A673 (cell line): ENCODE results near the gene TFAP2E. TPM values are rescaled to one million over a fixed set of nuclear protein-coding genes. Genes with fewer than 3 reads are reported as not detected.
A peak's percentile ranks its signal among the peaks of the same experiment; 100 is the strongest.

ENCODE experiments used
- BruUV-seq: library from RNA; stranded (reverse); fragments of 400-500 nt; replicated peaks from 2 replicates; lab custom pipeline; 2021; lab: Mats Ljungman, UMichigan
- CTCF ChIA-PET: fragments of 300-600 bp; sonication (Branson Sonifier 250); formaldehyde crosslinking; loops from one replicate; lab custom pipeline; 2022; ENCODE audit warnings: antibody characterized with exemption; lab: Charles Lee
- POLR2A ChIA-PET: fragments of 300-600 bp; sonication (Branson Sonifier 250); formaldehyde crosslinking; loops from one replicate; lab custom pipeline; 2022; ENCODE audit warnings: antibody characterized with exemption; ENCODE audit not compliant: low non-redundant PET; lab: Charles Lee
- DNase-seq: peaks from one replicate; pipeline ENCODE4 v3.0.0-alpha.2; 2015; ENCODE audit warnings: low spot score
- H3K27ac ChIP-seq: fragments of 200-600 bp; sonication (generic); 2 replicates; pipeline ENCODE4 v1.5.1; 2016; ENCODE audit warnings: mixed run types, low read depth, mild to moderate bottlenecking, mixed read lengths, antibody characterized with exemption, low read length; ENCODE audit not compliant: poor library complexity, severe bottlenecking
- H3K27me3 ChIP-seq: fragments of 200-600 bp; sonication (generic); replicated peaks from 2 replicates; pipeline ENCODE4 v1.6.1; 2017; ENCODE audit warnings: mixed run types, low read depth, mild to moderate bottlenecking, mixed read lengths, antibody characterized with exemption, low read length; ENCODE audit not compliant: insufficient read depth, poor library complexity
- H3K36me3 ChIP-seq: fragments of 200-600 bp; sonication (generic); 2 replicates; pipeline ENCODE4 v1.6.1; 2016; ENCODE audit warnings: mixed run types, mild to moderate bottlenecking, mixed read lengths, antibody characterized with exemption, low read length; ENCODE audit not compliant: insufficient read depth, poor library complexity, severe bottlenecking
- H3K4me1 ChIP-seq: fragments of 200-600 bp; sonication (generic); 2 replicates; pipeline ENCODE4 v1.6.1; 2017; ENCODE audit warnings: mixed run types, mild to moderate bottlenecking, mixed read lengths, antibody characterized with exemption, low read length; ENCODE audit not compliant: insufficient read depth, poor library complexity, severe bottlenecking
- H3K4me3 ChIP-seq: fragments of 200-600 bp; sonication (generic); 2 replicates; pipeline ENCODE4 v1.5.1; 2016; ENCODE audit warnings: low read depth, mixed run types, mild to moderate bottlenecking, mixed read lengths, low read length; ENCODE audit not compliant: poor library complexity, severe bottlenecking
- H3K9me3 ChIP-seq: fragments of 200-600 bp; sonication (generic); 2 replicates; pipeline ENCODE4 v1.6.1; 2016; ENCODE audit warnings: mixed run types, low read depth, mild to moderate bottlenecking, mixed read lengths, antibody characterized with exemption, low read length; ENCODE audit not compliant: poor library complexity, severe bottlenecking
- EZH2 ChIP-seq: fragments of 200-600 bp; sonication (generic); IDR thresholded peaks from 2 replicates; pipeline ENCODE4 v1.6.1; 2017; ENCODE audit warnings: borderline replicate concordance, low read depth, mild to moderate bottlenecking, mixed read lengths, antibody characterized with exemption, low read length; ENCODE audit not compliant: poor library complexity, severe bottlenecking
- intact Hi-C: fragments of 100-400 bp; cut with micrococcal nuclease; formaldehyde crosslinking; loops from one replicate; pipeline ENCODE4 v1.10.0; 2022; ENCODE audit not compliant: unreplicated experiment
- total RNA-seq: library from RNA; stranded (reverse); gene quantifications from 2 replicates; pipeline ENCODE4 v1.2.3, GENCODE V29; 2021
- TF ChIP-seq, protein P1 (sequence below): fragments of 300-800, 200-600 bp; sonication (generic); conservative IDR thresholded peaks from 2 replicates; pipeline ENCODE4 v1.5.1; 2017; ENCODE audit warnings: low read depth, mild to moderate bottlenecking, antibody characterized with exemption, low read length, moderate library complexity, mixed read lengths

TFAP2E gene
- total RNA-seq, 1 experiment from 2014 or later, result 0.52 TPM

DNA sequence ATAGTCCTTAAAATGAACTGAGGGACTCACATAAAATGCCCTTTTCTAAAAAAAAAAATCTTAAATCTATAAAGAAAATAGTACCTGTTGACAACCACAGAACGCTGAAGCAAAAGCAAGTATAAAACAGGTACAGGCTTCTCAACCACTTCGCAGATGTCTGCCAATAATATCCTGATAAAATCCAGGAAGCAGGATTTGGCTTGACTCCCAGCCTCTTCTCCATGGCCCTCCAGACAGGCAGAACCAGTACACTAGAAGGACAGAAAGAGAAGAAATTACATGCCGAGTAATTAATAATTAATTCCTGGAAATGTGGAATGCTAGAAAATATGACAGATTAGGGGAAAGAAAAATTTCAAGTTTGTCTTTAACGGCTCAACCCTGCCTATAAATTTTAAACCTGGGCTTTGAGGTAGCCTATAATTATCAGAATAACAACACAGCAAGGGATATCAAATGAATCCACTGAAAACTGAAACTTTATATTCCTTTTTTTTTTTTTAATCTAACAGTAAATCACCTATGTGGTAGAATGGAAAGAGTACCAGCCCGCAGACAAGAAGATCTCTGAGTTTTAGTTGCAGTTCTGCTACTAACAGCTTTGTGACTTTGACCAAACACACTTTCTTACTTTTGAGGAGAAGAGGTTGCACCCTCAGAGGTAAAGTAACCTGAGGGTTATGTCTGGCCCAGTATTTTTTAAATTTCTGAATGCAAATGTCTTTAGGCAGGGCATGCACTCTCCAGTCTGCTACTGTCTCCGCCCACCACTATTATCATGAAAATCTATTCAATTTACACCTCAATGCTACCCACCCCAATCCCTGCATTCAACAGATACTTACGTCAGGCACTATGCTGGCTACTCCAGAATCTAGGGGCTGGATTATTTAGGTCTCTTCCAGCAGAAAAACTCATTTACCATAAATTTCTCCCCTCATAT is 18.6 kb upstream of the TFAP2E start:
- DNase-seq, result no peak
- no peaks in the 10 kb centered on the region for H3K27me3 ChIP-seq
- intact Hi-C loops, result loop anchor here (5.0 kb wide), 1 partner anchor 362 kb away; the partner anchor contains the start of gene SFPQ
- ChIA-PET CTCF (no interaction called here), POLR2A (no interaction called here)
- H3K36me3 ChIP-seq, result peaks cover 31% of the 10 kb centered on the region
- peaks cover 14% of the 10 kb centered on the region for H3K4me1 ChIP-seq
- H3K4me3 ChIP-seq, result no peak overlapping the region
- H3K27ac ChIP-seq, result no peak overlapping the region
- no TSS peak for BruUV-seq
- TF ChIP-seq, protein P1, sequence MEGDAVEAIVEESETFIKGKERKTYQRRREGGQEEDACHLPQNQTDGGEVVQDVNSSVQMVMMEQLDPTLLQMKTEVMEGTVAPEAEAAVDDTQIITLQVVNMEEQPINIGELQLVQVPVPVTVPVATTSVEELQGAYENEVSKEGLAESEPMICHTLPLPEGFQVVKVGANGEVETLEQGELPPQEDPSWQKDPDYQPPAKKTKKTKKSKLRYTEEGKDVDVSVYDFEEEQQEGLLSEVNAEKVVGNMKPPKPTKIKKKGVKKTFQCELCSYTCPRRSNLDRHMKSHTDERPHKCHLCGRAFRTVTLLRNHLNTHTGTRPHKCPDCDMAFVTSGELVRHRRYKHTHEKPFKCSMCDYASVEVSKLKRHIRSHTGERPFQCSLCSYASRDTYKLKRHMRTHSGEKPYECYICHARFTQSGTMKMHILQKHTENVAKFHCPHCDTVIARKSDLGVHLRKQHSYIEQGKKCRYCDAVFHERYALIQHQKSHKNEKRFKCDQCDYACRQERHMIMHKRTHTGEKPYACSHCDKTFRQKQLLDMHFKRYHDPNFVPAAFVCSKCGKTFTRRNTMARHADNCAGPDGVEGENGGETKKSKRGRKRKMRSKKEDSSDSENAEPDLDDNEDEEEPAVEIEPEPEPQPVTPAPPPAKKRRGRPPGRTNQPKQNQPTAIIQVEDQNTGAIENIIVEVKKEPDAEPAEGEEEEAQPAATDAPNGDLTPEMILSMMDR, result no peak
- no peak for TF ChIP-seq EZH2
- H3K9me3 ChIP-seq, result no peaks in the 10 kb centered on the region

DNA sequence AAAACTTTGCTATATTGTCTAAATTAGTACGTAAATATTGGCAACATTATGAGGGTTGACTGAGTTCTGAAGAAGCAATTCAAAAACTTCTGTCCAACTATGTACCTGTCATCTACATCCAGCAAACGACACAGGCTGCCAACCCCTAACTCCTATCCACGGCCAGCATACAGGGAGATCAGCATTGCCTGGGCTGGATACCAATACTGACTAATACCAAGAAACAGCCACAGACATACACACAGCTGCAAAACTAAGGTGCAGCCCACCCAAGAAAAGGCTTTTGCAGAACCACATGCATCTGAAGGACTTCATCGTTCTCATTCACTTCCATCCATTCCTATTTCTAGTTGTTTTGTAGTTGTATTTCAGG is 17.9 kb upstream of the TFAP2E start:
- POLR2A ChIA-PET, result no interaction called here
- H3K36me3 ChIP-seq, result peaks cover 25% of the 10 kb centered on the region
- DNase-seq, result no peak
- H3K27me3 ChIP-seq, result no peaks in the 10 kb centered on the region
- intact Hi-C loops, result loop anchor here (5.0 kb wide), 1 partner anchor 363 kb away; the partner anchor contains the start of gene SFPQ
- no peak for TF ChIP-seq EZH2
- TF ChIP-seq, protein P1, result no peak
- peak overlapping the region; percentile 8 for H3K4me3 ChIP-seq
- H3K4me1 ChIP-seq, result peaks cover 14% of the 10 kb centered on the region
- no peaks in the 10 kb centered on the region for H3K9me3 ChIP-seq
- CTCF ChIA-PET, result no interaction called here
- no peak overlapping the region for H3K27ac ChIP-seq
- no TSS peak for BruUV-seq

DNA sequence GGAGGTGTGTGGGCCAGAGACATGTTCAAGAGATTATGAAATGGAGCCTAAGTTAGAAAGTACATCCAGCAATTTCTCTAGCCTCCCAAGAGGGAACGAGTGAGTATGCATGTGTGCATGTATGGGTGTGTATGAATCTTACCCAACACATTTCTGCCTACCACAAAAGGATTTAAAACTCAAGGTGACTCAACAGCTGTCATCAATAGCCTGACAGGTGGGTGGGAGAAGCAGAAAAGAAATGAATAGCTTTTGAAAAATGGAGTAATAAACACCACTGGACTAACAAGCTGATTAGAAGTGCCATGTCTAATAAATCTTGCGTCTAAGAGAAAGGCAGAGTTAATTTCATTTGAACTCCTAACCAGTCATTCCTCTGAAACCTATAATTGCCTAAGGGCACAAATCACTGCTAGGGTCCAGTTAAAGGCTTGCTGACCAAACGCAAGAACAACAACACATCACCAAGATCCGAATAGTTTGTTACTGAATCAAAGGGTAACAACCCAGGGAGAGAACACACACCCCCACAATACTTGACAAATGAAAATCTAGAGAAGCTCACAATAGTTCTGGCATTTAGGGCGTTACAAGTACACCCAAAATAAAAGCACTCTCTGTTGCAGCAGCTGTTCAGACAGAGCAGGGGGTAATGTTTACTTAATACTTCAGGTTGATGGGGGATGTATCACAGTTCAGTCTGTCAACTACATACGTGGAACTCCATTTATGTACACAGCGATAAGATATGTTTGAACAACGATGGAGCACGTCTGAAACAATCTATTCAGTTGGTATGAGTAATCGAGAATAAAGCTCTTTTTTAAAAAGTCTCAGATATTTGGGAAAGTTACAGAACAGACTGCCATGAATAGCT is 17.3 kb upstream of the TFAP2E start:
- intact Hi-C loops, result loop anchor here (5.0 kb wide), 1 partner anchor 364 kb away; the partner anchor contains the start of gene SFPQ
- no peaks in the 10 kb centered on the region for H3K9me3 ChIP-seq
- CTCF ChIA-PET, result no interaction called here
- BruUV-seq, result no TSS peak
- peaks cover 22% of the 10 kb centered on the region for H3K36me3 ChIP-seq
- no peaks in the 10 kb centered on the region for H3K27me3 ChIP-seq
- POLR2A ChIA-PET, result interaction anchor here (0.7 kb wide), 1 partner anchor 213 kb away, joined by 3 read pairs; no protein-coding TSS in a partner anchor
- peaks cover 14% of the 10 kb centered on the region for H3K4me1 ChIP-seq
- DNase-seq, result no peak
- peak overlapping the region; percentile 94 for H3K4me3 ChIP-seq
- H3K27ac ChIP-seq, result no peak overlapping the region
- TF ChIP-seq EZH2, result no peak
- TF ChIP-seq, protein P1, result no peak
